Astrocyte of the spinal cord (primary cell): ENCODE measurements around the gene AP1S1.

Experiments
- DNase-seq: peaks from one replicate; pipeline ENCODE4 v3.0.0; 2011; ENCODE audit warnings: low read depth, low spot score
- H3K4me3 ChIP-seq: 2 replicates; pipeline ENCODE4 v1.5.1; 2011; ENCODE audit warnings: low read depth, mild to moderate bottlenecking, low read length, moderate library complexity
- CTCF ChIP-seq: IDR thresholded peaks from 2 replicates; pipeline ENCODE4 v1.5.1; 2012; ENCODE audit warnings: low read depth, mild to moderate bottlenecking, low read length, inconsistent platforms
- in situ Hi-C: cut with HindIII; loops from 2 replicates; pipeline ENCODE4 v1.10.0; 2017; ENCODE audit warnings: low sequenced_read_pairs

Gene AP1S1

DNA sequence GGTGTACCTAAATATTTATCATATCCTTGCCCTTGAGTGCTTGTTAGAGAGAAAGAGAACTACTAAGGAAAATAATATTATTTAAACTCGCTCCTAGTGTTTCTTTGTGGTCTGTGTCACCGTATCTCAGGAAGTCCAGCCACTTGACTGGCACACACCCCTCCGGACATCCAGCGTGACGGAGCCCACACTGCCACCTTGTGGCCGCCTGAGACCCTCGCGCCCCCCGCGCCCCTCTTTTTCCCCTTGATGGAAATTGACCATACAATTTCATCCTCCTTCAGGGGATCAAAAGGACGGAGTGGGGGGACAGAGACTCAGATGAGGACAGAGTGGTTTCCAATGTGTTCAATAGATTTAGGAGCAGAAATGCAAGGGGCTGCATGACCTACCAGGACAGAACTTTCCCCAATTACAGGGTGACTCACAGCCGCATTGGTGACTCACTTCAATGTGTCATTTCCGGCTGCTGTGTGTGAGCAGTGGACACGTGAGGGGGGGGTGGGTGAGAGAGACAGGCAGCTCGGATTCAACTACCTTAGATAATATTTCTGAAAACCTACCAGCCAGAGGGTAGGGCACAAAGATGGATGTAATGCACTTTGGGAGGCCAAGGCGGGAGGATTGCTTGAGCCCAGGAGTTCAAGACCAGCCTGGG, 15.9 kb upstream of the AP1S1 start:
- peak; percentile 71 for TF ChIP-seq CTCF
- in situ Hi-C loops = no loop called here
- peak; percentile 97 for DNase-seq
- H3K4me3 ChIP-seq = no peak overlapping the region

DNA sequence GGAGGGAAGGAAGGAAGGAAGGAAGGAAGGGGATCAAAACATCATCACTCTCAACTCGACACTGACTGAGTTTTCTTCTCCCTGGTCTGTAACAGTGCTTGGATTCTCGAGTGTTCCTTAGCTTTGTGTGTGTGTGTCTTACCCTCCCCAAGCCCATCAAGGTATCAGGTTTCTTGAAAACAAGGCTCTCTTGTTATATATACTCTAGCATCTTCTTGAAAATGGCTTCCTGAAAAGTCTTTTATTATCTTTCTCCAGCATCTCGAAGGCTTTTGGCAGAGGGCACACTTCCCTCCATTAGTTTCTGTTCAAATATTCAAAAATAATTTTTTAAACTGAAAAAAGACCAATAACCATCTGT, 14.0 kb upstream of the AP1S1 start:
- in situ Hi-C loops = no loop called here
- H3K4me3 ChIP-seq = no peak overlapping the region
- peak; percentile 66 for DNase-seq
- TF ChIP-seq CTCF = no peak

DNA sequence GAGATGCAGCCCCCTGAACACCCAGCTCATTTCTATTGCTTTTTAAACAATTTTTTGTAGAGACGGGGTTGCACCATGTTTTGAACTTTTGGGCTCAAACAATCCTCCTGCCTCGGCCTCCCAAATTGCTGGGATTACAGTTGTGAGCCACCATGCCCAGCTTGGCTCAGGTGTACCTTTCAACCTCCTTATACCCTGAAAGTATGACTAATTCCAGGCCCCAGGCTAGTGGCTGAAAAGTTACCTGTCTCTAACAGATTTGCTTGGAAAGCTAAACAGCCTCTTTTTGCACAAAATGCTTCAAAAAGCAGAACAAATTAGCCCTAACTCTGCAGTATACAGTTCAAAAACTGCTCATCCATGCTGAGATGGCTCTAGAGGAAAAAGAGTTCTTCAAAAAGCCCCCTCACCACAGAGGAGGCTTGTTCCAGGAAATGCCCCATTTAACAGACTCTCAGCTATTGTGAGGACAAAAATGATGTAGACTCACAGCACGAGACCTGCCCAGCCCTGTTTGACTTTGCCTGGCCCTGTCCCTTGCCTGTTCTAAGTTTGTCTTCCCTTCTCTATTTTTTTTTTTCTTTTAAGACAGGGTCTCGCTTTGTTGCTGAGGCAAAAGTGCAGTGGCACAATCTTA, 13.4 kb upstream of the AP1S1 start:
- H3K4me3 ChIP-seq = no peak overlapping the region
- in situ Hi-C loops = no loop called here
- TF ChIP-seq CTCF = no peak

DNA sequence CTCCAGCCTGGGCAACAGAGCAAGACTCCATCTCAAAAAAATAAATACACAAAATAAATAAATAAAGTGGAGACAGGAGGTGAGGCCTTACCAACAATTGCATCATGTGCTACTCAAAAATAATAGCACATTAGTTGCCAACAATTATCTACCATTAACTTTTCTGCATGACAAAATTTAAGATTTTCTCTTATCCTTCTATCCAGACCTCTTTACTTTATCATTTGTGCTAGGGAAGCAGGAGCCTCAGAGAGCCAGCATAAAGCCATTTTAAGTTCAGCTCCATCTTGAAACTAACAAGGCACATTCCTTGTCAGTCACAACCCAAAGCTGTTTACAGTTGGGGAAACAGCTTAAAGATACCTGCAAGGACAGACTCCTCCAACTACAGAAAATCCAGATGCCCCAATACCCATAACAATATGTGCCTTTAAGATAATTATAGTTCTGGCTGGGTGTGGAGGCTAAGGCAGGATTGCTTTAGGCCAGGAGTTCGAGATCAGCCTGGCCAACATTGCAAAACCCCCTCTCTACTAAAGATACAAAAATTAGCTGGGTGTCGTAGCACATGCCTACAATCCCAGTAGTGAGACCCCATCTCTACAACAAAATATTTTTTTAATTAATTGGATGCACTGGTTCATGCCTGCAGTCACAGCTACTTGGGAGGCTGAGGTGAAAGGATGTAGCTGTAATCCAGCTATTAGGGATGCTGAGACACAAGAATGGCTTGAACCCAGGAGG, 2.2 kb upstream of the AP1S1 start:
- in situ Hi-C loops = no loop called here
- no peak overlapping the region for H3K4me3 ChIP-seq
- no peak for DNase-seq
- TF ChIP-seq CTCF = no peak

More for the DNA sequence above, 13.4 kb upstream of the AP1S1 start:
- no peak for DNase-seq

GRCh38 chr7:101154693-101155102, 422 bp downstream of the AP1S1 start:
- DNase-seq = no peak
- H3K4me3 ChIP-seq = peak overlapping the region; percentile 87
- TF ChIP-seq CTCF = no peak
- in situ Hi-C loops = no loop called here

DNA sequence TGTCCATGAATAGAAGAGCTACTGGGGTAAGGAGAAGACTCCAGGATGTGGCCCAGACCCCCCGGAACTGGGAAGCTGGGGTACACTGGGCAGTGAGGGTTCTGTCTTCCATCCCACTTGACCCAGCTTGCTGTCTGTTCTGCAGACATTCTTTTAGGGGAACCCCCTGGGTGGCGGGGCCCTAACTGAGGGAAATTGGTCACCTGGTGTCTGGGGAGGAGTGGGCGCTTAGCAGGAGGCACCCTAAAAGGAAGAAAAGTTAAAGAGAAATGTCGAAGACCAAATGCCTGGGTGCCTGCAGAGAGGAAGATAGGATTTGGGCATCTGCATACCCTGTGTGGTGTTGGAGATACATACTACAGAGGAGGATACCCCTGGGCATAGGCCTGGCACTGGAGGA, 1.0 kb downstream of the AP1S1 start:
- peak overlapping the region; percentile 87 for H3K4me3 ChIP-seq
- in situ Hi-C loops = no loop called here
- DNase-seq = no peak
- no peak for TF ChIP-seq CTCF
